Left cardiac atrium (tissue), 4 donors: Measurements from ENCODE around the gene SOD1. TPM values are rescaled to one million over a fixed set of nuclear protein-coding genes. Genes with fewer than 3 reads are reported as not detected.
"Not testable (repeated sequence)": the region's sequence is repeated elsewhere in the genome, so short reads cannot be mapped to it uniquely, and the experiment has no call there.

Experiments used
- ATAC-seq, 2 donors: fragments of 200-7000 bp; cut with Tn5 transposase; one replicate each; pipeline ENCODE4 v1.9.1; 2020; ENCODE audit warnings: mild to moderate bottlenecking in 2 of 2, moderate library complexity in 2 of 2
- DNase-seq: peaks from one replicate; pipeline ENCODE4 v3.0.0-alpha.2; 2020
- intact Hi-C, 2 donors: fragments of 100-400 bp; cut with DNase I; formaldehyde crosslinking; loops; one replicate each; pipeline versions ENCODE4 v1.14.1 to v1.15.1; 2022 to 2023
- long read RNA-seq: library from polyadenylated mRNA; unstranded; transcript quantifications from one replicate; pipeline ENCODE4 v2.0.0, GENCODE V29; 2021
- total RNA-seq, 2 donors: library from RNA; stranded (reverse); fragmentation: NEBNext Ultra II Directional; extraction: Animal tissue kit (Norgen Biotek cat#: 25700); gene quantifications; one replicate each; pipeline ENCODE4 v1.2.1, GENCODE V29; 2021
- donor health status: DM: no; HTN: yes; CAD: no.
- donor health status: DM: no; HTN: yes; CAD: no; lungs with severe emphysema.
- donor health status: DM: yes; HTN: yes; CAD: no.
- donor health status: Dilated cardiomyopathy.

The SOD1 gene
- total RNA-seq: 100 to 1,000 TPM; 305 TPM
- long read RNA-seq, transcript SOD1-201 (5 exons, 966 nt): major isoform, 60 of 65 reads
- long read RNA-seq, partial matches to known transcripts: 0 of 65 reads
- long read RNA-seq, other reads (novel, unspliced or antisense): 5 of 65 reads

GRCh38 chr21:31659536-31660258, at the start of gene SOD1:
Gene SOD1 (plus strand): TSS chr21:31659693. CDS start chr21:31659770, 77 bp downstream.
- ATAC-seq: peak; percentile 97 to 98
- intact Hi-C loops: no loop called here
- DNase-seq: peak; percentile 98

- intact Hi-C loops: no loop called here
Measured at GRCh38 chr21:31611445-31611844, 48.0 kb upstream of the SOD1 start.

GRCh38 chr21:31612894-31613785, 46.4 kb upstream of the SOD1 start:
- intact Hi-C loops: no loop called here
- peak in 1 of 2 donors; percentile 5 for ATAC-seq
- DNase-seq: no peak

More at GRCh38 chr21:31611445-31611844, 48.0 kb upstream of the SOD1 start:
- no peak for DNase-seq
- no peak for ATAC-seq

- ATAC-seq: no peak
- DNase-seq: no peak
- intact Hi-C loops: no loop called here
Measured at GRCh38 chr21:31614705-31615104, 44.8 kb upstream of the SOD1 start.

GRCh38 chr21:31616216-31616615, 43.3 kb upstream of the SOD1 start:
- ATAC-seq: no peak
- intact Hi-C loops: no loop called here
- DNase-seq: no peak

GRCh38 chr21:31618696-31619430, 40.6 kb upstream of the SOD1 start:
- no peak for DNase-seq
- no peak for ATAC-seq
- intact Hi-C loops: no loop called here

- ATAC-seq: no peak
- intact Hi-C loops: no loop called here
Measured at GRCh38 chr21:31622397-31622796, 37.1 kb upstream of the SOD1 start.

GRCh38 chr21:31623664-31624063, 35.8 kb upstream of the SOD1 start:
- ATAC-seq: no peak
- DNase-seq: no peak
- intact Hi-C loops: no loop called here

More at GRCh38 chr21:31622397-31622796, 37.1 kb upstream of the SOD1 start:
- no peak for DNase-seq

- intact Hi-C loops: no loop called here
- ATAC-seq (no peak), DNase-seq (no peak)
Measured at GRCh38 chr21:31624181-31624580, 35.3 kb upstream of the SOD1 start.

- no peak for DNase-seq
- intact Hi-C loops: no loop called here
- ATAC-seq: no peak
Measured at GRCh38 chr21:31624961-31625491, 34.5 kb upstream of the SOD1 start.

- intact Hi-C loops: no loop called here
- DNase-seq: peak; percentile 51
- ATAC-seq: peak in 1 of 2 donors; percentile 92
Measured at GRCh38 chr21:31629972-31630711, 29.4 kb upstream of the SOD1 start.

GRCh38 chr21:31631881-31632280, 27.6 kb upstream of the SOD1 start:
- intact Hi-C loops, DNase-seq, ATAC-seq: not testable (repeated sequence)

- intact Hi-C loops: no loop called here
- DNase-seq: no peak
- ATAC-seq: no peak
Measured at GRCh38 chr21:31634993-31635392, 24.5 kb upstream of the SOD1 start.

- ATAC-seq (no peak), DNase-seq (no peak)
- intact Hi-C loops: no loop called here
Measured at GRCh38 chr21:31636874-31637273, 22.6 kb upstream of the SOD1 start.

- intact Hi-C loops: no loop called here
- DNase-seq (no peak), ATAC-seq (no peak)
Measured at GRCh38 chr21:31641416-31641922, 18.0 kb upstream of the SOD1 start.

- intact Hi-C loops: no loop called here
- ATAC-seq: no peak
- DNase-seq: no peak
Measured at GRCh38 chr21:31644643-31645042, 14.8 kb upstream of the SOD1 start.

GRCh38 chr21:31647650-31648049, 11.8 kb upstream of the SOD1 start:
- DNase-seq (no peak), ATAC-seq (no peak)
- intact Hi-C loops: no loop called here

GRCh38 chr21:31650930-31651329, 8.6 kb upstream of the SOD1 start:
- intact Hi-C loops: no loop called here
- no peak for ATAC-seq

More at GRCh38 chr21:31650930-31651329, 8.6 kb upstream of the SOD1 start:
- DNase-seq: no peak
